C4-2B (cell line): ENCODE measurements around the gene TTC28.

ENCODE experiments used
- ZFX ChIP-seq: fragments of 450-650 bp; IDR thresholded peaks from 2 replicates; pipeline ENCODE4 v1.6.1; 2017
- TF ChIP-seq, protein P1 (sequence below): fragments of 450-650 bp; conservative IDR thresholded peaks from 2 replicates; pipeline ENCODE4 v1.5.1; 2017; ENCODE audit warnings: mild to moderate bottlenecking

DNA sequence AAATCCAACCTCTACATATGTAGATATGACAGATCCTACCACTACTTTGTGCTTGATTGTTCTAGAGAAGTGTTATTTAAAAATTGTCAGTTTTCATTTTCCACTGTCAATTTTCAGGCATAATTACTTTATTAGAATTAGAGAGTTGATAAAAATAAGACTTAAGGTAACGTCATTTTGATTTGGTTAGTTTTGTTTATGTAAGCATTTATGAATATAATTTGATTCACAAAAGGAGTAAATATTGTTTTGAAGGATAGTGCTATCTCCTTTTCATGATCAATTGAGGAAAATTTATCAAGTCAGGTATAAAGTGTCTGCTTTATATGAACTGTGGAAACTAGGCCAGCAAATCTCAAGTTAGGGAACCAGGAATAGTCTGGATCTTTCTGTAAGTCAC is 718.0 kb downstream of the TTC28 start:
- TF ChIP-seq, protein P1, sequence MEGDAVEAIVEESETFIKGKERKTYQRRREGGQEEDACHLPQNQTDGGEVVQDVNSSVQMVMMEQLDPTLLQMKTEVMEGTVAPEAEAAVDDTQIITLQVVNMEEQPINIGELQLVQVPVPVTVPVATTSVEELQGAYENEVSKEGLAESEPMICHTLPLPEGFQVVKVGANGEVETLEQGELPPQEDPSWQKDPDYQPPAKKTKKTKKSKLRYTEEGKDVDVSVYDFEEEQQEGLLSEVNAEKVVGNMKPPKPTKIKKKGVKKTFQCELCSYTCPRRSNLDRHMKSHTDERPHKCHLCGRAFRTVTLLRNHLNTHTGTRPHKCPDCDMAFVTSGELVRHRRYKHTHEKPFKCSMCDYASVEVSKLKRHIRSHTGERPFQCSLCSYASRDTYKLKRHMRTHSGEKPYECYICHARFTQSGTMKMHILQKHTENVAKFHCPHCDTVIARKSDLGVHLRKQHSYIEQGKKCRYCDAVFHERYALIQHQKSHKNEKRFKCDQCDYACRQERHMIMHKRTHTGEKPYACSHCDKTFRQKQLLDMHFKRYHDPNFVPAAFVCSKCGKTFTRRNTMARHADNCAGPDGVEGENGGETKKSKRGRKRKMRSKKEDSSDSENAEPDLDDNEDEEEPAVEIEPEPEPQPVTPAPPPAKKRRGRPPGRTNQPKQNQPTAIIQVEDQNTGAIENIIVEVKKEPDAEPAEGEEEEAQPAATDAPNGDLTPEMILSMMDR, result no peak
- no peak for TF ChIP-seq ZFX
